GM19324 (cell line): Measurements from ENCODE around the gene PCDH10.

Experiments used
- ATAC-seq: cut with Tn5 transposase; IDR thresholded peaks from one replicate; pipeline ENCODE4 v1.9.1; 2021; ENCODE audit warnings: mild to moderate bottlenecking, moderate library complexity; ENCODE audit not compliant: unreplicated experiment, low FRiP score

PCDH10 gene

GRCh38 chr4:133148690-133149363 lies at the start of gene PCDH10:
TSS of gene PCDH10 (plus strand) at chr4:133149294. CDS start at chr4:133150141, 847 bp downstream.
- peak; percentile 64 for ATAC-seq

- no peak for ATAC-seq
These were observed 47.1 kb upstream of the PCDH10 start for GRCh38 chr4:133102043-133102442.

GRCh38 chr4:133102612-133103409 lies 46.3 kb upstream of the PCDH10 start:
- ATAC-seq: no peak

- ATAC-seq: no peak
These were observed 36.5 kb upstream of the PCDH10 start for GRCh38 chr4:133112641-133113040.

- no peak for ATAC-seq
These were observed 24.3 kb upstream of the PCDH10 start for GRCh38 chr4:133124746-133125145.

- ATAC-seq: no peak
These were observed 21.6 kb upstream of the PCDH10 start for GRCh38 chr4:133127500-133127899.

GRCh38 chr4:133129237-133129636 lies 19.9 kb upstream of the PCDH10 start:
- no peak for ATAC-seq

- no peak for ATAC-seq
These were observed 18.9 kb upstream of the PCDH10 start for GRCh38 chr4:133130171-133130570.

GRCh38 chr4:133131829-133132460 lies 17.1 kb upstream of the PCDH10 start:
- no peak for ATAC-seq

- ATAC-seq: no peak
These were observed 12.3 kb upstream of the PCDH10 start for GRCh38 chr4:133136833-133137232.

GRCh38 chr4:133137571-133137970 lies 11.5 kb upstream of the PCDH10 start:
- ATAC-seq: no peak

- ATAC-seq: no peak
These were observed 5.2 kb upstream of the PCDH10 start for GRCh38 chr4:133143775-133144430.

- no peak for ATAC-seq
These were observed 3.9 kb upstream of the PCDH10 start for GRCh38 chr4:133145241-133145640.

GRCh38 chr4:133145758-133146573 lies 3.1 kb upstream of the PCDH10 start:
- ATAC-seq: no peak

- peak; percentile 48 for ATAC-seq
These were observed 2.4 kb upstream of the PCDH10 start for GRCh38 chr4:133146574-133147241.

- ATAC-seq: no peak
These were observed 1.7 kb upstream of the PCDH10 start for GRCh38 chr4:133147286-133147821.

- ATAC-seq: no peak
These were observed 989 bp upstream of the PCDH10 start for GRCh38 chr4:133147921-133148689.

- ATAC-seq: no peak
These were observed 236 bp downstream of the PCDH10 start for GRCh38 chr4:133149364-133149695.
